Measurements from ENCODE around the gene DUSP10.

The DUSP10 gene

GRCh38 chr1:221735999-221736398, 5.9 kb downstream of the DUSP10 start:
- TF ChIP-seq CTCF (conservative IDR thresholded peaks at IDR 0.05; ENCODE audit: low read length): no peak
- peak; percentile 24 for DNase-seq (ENCODE audit: low read depth)
- H3K4me3 ChIP-seq (ENCODE audit: low read length): peak overlapping the region; percentile 28

GRCh38 chr1:221734187-221734586, 7.7 kb downstream of the DUSP10 start:
- no peak overlapping the region for H3K4me3 ChIP-seq (ENCODE audit: low read length)
- no peak for TF ChIP-seq CTCF (conservative IDR thresholded peaks at IDR 0.05; ENCODE audit: low read length)
- peak; percentile 24 for DNase-seq (ENCODE audit: low read depth)

GRCh38 chr1:221732052-221732451, 9.8 kb downstream of the DUSP10 start:
- no peak for TF ChIP-seq CTCF (conservative IDR thresholded peaks at IDR 0.05; ENCODE audit: low read length)

GRCh38 chr1:221729771-221730330, 12.0 kb downstream of the DUSP10 start:
- H3K4me3 ChIP-seq (ENCODE audit: low read length): no peak overlapping the region
- TF ChIP-seq CTCF (conservative IDR thresholded peaks at IDR 0.05; ENCODE audit: low read length): no peak
- no peak for DNase-seq (ENCODE audit: low read depth)

More at GRCh38 chr1:221732052-221732451, 9.8 kb downstream of the DUSP10 start:
- no peak for DNase-seq (ENCODE audit: low read depth)
- H3K4me3 ChIP-seq (ENCODE audit: low read length): no peak overlapping the region

GRCh38 chr1:221728037-221728505, 13.8 kb downstream of the DUSP10 start:
- no peak for TF ChIP-seq CTCF (conservative IDR thresholded peaks at IDR 0.05; ENCODE audit: low read length)
- no peak for DNase-seq (ENCODE audit: low read depth)
- no peak overlapping the region for H3K4me3 ChIP-seq (ENCODE audit: low read length)

GRCh38 chr1:221727146-221728036, 14.5 kb downstream of the DUSP10 start:
- H3K4me3 ChIP-seq (ENCODE audit: low read length): no peak overlapping the region
- TF ChIP-seq CTCF (conservative IDR thresholded peaks at IDR 0.05; ENCODE audit: low read length): no peak
- no peak for DNase-seq (ENCODE audit: low read depth)
